Hepatocyte (in vitro differentiated cells): Measurements from ENCODE around the gene AMPD2.

Source experiments
- EZH2 ChIP-seq: fragments of 200-600 bp; sonication (generic); IDR thresholded peaks from 2 replicates; pipeline ENCODE4 v1.6.1; 2016; ENCODE audit warnings: antibody characterized with exemption, mild to moderate bottlenecking, borderline replicate concordance
- TF ChIP-seq, protein P1 (sequence below): fragments of 200-600 bp; sonication (generic); IDR thresholded peaks from 2 replicates; pipeline ENCODE4 v1.5.1; 2016; ENCODE audit warnings: antibody characterized with exemption, mild to moderate bottlenecking; ENCODE audit not compliant: poor library complexity

DNA sequence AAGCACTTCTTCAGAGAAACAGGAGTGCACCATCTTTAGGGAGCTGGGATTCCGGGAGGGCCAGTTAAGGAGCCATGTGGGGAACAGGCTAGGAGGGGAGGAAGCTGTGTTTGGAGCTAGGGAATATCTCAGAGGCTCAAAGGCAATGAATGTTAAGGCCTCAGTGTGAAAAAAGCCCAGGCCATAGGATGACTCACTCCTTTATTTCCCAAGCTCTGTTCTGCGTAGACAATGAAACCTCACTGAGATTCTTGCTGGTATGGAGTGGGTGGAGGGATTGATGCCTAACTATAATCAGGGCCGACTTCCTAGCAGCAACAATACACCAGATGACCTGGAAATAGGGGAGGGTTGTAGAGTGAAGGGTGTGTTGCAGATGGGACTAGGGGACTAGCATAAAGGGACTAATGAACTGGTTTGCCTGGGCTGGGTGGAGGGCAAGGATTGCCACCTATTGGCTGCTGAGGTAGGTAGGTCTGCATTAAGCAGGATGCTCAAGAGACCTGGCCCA, 2.3 kb upstream of the AMPD2 start:
- TF ChIP-seq EZH2: no peak
- TF ChIP-seq, protein P1, sequence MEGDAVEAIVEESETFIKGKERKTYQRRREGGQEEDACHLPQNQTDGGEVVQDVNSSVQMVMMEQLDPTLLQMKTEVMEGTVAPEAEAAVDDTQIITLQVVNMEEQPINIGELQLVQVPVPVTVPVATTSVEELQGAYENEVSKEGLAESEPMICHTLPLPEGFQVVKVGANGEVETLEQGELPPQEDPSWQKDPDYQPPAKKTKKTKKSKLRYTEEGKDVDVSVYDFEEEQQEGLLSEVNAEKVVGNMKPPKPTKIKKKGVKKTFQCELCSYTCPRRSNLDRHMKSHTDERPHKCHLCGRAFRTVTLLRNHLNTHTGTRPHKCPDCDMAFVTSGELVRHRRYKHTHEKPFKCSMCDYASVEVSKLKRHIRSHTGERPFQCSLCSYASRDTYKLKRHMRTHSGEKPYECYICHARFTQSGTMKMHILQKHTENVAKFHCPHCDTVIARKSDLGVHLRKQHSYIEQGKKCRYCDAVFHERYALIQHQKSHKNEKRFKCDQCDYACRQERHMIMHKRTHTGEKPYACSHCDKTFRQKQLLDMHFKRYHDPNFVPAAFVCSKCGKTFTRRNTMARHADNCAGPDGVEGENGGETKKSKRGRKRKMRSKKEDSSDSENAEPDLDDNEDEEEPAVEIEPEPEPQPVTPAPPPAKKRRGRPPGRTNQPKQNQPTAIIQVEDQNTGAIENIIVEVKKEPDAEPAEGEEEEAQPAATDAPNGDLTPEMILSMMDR: no peak
